ENCODE data around the gene PAK3. TPM values are rescaled to one million over a fixed set of nuclear protein-coding genes. Genes with fewer than 3 reads are reported as not detected.

Gene PAK3
- total and polyA plus RNA-seq, 2 of the 8 experiments (the other 6 are each of a cell fraction or from before 2014, with no cell fraction given): 0.80 to 7.2 TPM

DNA sequence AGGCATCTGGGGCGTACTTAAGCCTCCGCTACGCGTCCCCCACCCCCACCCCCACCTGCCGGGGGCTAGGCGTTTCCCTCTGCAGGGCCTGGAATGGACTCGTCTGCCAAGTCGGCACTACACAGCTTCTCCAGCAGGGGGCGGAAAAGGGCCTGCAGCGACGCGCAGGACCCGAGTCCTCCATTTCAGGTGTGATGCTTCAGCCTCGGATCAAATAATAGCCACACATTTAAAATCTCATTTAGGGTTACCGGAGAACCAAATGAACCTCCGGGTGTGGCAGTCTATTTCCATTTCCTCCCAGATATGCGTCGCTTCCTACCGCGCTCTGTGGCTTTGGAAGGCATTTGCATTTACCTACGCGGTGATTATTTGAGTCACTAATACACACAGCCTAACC is 2.9 kb downstream of the PAK3 start (continued):
- TF ChIP-seq, protein P1, sequence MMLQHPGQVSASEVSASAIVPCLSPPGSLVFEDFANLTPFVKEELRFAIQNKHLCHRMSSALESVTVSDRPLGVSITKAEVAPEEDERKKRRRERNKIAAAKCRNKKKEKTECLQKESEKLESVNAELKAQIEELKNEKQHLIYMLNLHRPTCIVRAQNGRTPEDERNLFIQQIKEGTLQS (IDR thresholded peaks at IDR 0.05; ENCODE audit: insufficient read depth, low read depth, low read length): no peak
